HepG2 (cell line): ENCODE measurements around the gene PLIN5. TPM values are rescaled to one million over a fixed set of nuclear protein-coding genes. Genes with fewer than 3 reads are reported as not detected.

ENCODE experiments used
- ATF3 ChIP-seq: sonication (generic); formaldehyde crosslinking; IDR thresholded peaks from 2 replicates; pipeline ENCODE4 v1.4.0; 2020; ENCODE audit warnings: missing genetic modification reagents
- DRAP1 ChIP-seq: IDR thresholded peaks from 2 replicates; pipeline ENCODE4 v1.6.1; 2016; ENCODE audit warnings: missing genetic modification reagents, missing compliant biosample characterization
- HNRNPK ChIP-seq: fragments of 200-400 bp; formaldehyde crosslinking; IDR thresholded peaks from 2 replicates; pipeline ENCODE4 v1.6.1; 2018; ENCODE audit warnings: low read length, low read depth, moderate library complexity, mild to moderate bottlenecking; ENCODE audit not compliant: poor library complexity, severe bottlenecking
- PPARG ChIP-seq: conservative IDR thresholded peaks from 2 replicates; pipeline ENCODE4 v1.6.1; 2016; ENCODE audit warnings: missing biosample characterization, missing genetic modification reagents
- SNAPC4 ChIP-seq: sonication (generic); formaldehyde crosslinking; IDR thresholded peaks from 2 replicates; pipeline ENCODE4 v1.4.0; 2020; ENCODE audit warnings: mild to moderate bottlenecking, missing genetic modification reagents
- TCF7L2 ChIP-seq: IDR thresholded peaks from 2 replicates; pipeline ENCODE4 v1.6.1; 2011; ENCODE audit warnings: mild to moderate bottlenecking, low read depth, low read length, moderate library complexity
- ZNF275 ChIP-seq: sonication (generic); formaldehyde crosslinking; IDR thresholded peaks from 2 replicates; pipeline ENCODE4 v1.8.0; 2022; ENCODE audit warnings: missing genetic modification reagents, mild to moderate bottlenecking, inconsistent platforms, borderline replicate concordance
- ZNF501 ChIP-seq: sonication (generic); formaldehyde crosslinking; IDR thresholded peaks from 2 replicates; pipeline ENCODE4 v1.5.1; 2020; ENCODE audit warnings: mild to moderate bottlenecking, moderate library complexity, missing genetic modification reagents
- ZNF543 ChIP-seq: sonication (generic); formaldehyde crosslinking; IDR thresholded peaks from 2 replicates; pipeline ENCODE4 v1.4.0; 2020; ENCODE audit warnings: mild to moderate bottlenecking, missing genetic modification reagents
- ZNF75D ChIP-seq: sonication (generic); formaldehyde crosslinking; IDR thresholded peaks from 2 replicates; pipeline ENCODE4 v1.8.1; 2023; ENCODE audit warnings: missing genetic modification reagents, mild to moderate bottlenecking, borderline replicate concordance
- ZNF768 ChIP-seq: sonication (generic); formaldehyde crosslinking; IDR thresholded peaks from 2 replicates; pipeline ENCODE4 v1.4.0; 2020; ENCODE audit warnings: missing genetic modification reagents
- ZSCAN9 ChIP-seq: IDR thresholded peaks from 2 replicates; pipeline ENCODE4 v1.6.1; 2016; ENCODE audit warnings: borderline replicate concordance
- ZUFSP ChIP-seq: sonication (generic); formaldehyde crosslinking; IDR thresholded peaks from 2 replicates; pipeline ENCODE4 v1.9.0; 2021; ENCODE audit warnings: missing genetic modification reagents, mild to moderate bottlenecking, borderline replicate concordance
- polyA plus RNA-seq, 8 experiments: library from polyadenylated mRNA; depleted of rRNA in 3 of 8; stranded (reverse) in 7 of 8; unstranded in 1 of 8; fragments of >200 nt; fragmentation: Illumina TruSeq in 4 of 8; extraction: Trizol in 4 of 8; gene quantifications; 2 replicates each; pipeline versions ENCODE4 v1.2.1 to v1.2.3, GENCODE V29; 2011 to 2016; ENCODE audit warnings: low read depth in 4 of 8, missing spikeins in 1 of 8, mixed read lengths in 1 of 8; ENCODE audit not compliant: insufficient read depth in 1 of 8
- total RNA-seq, 5 experiments: library from RNA; depleted of rRNA; stranded (reverse); fragments of >200 nt; fragmentation: Illumina TruSeq; extraction: Trizol; gene quantifications; 2 replicates each; pipeline ENCODE4 v1.2.3, GENCODE V29; 2016; ENCODE audit warnings: low read depth in 1 of 5
- TF ChIP-seq, protein P1 (sequence below): sonication (generic); formaldehyde crosslinking; IDR thresholded peaks from 2 replicates; pipeline ENCODE4 v1.9.0; 2022; ENCODE audit warnings: missing genetic modification reagents, mild to moderate bottlenecking, borderline replicate concordance
- TF ChIP-seq, protein P2 (sequence below): conservative IDR thresholded peaks from 2 replicates; pipeline ENCODE4 v1.6.1; 2018; ENCODE audit warnings: missing genetic modification reagents

PLIN5 gene
- total and polyA plus RNA-seq, 2 of the 13 experiments (the other 11 are each of a cell fraction or from before 2014, with no cell fraction given), result 1.8 to 4.8 TPM

GRCh38 chr19:4539693-4540581 lies 4.9 kb upstream of the PLIN5 start, which contains the start of gene LRG1 (continued):
- TF ChIP-seq, protein P1, sequence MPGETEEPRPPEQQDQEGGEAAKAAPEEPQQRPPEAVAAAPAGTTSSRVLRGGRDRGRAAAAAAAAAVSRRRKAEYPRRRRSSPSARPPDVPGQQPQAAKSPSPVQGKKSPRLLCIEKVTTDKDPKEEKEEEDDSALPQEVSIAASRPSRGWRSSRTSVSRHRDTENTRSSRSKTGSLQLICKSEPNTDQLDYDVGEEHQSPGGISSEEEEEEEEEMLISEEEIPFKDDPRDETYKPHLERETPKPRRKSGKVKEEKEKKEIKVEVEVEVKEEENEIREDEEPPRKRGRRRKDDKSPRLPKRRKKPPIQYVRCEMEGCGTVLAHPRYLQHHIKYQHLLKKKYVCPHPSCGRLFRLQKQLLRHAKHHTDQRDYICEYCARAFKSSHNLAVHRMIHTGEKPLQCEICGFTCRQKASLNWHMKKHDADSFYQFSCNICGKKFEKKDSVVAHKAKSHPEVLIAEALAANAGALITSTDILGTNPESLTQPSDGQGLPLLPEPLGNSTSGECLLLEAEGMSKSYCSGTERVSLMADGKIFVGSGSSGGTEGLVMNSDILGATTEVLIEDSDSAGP (CRISPR knock-in tag), result no peak; the same call in 1 of the 2 replicates
- TF ChIP-seq ZNF275 (CRISPR knock-in tag) (no peak; the same call in 1 of the 2 replicates), TCF7L2 (no peak), SNAPC4 (CRISPR knock-in tag) (no peak), HNRNPK (no peak), ZUFSP (CRISPR knock-in tag) (no peak), PPARG (no peak; the same call in none of the 2 replicates), ZNF75D (CRISPR knock-in tag) (no peak), DRAP1 (CRISPR knock-in tag) (peak; percentile 100), ZSCAN9 (peak; percentile 55), ATF3 (no peak), ZNF543 (CRISPR knock-in tag) (no peak), ZNF768 (CRISPR knock-in tag) (no peak), ZNF501 (CRISPR knock-in tag) (0 out of 2 replicates have a peak, but pooled peaks have one; percentile 24)
- TF ChIP-seq, protein P2, sequence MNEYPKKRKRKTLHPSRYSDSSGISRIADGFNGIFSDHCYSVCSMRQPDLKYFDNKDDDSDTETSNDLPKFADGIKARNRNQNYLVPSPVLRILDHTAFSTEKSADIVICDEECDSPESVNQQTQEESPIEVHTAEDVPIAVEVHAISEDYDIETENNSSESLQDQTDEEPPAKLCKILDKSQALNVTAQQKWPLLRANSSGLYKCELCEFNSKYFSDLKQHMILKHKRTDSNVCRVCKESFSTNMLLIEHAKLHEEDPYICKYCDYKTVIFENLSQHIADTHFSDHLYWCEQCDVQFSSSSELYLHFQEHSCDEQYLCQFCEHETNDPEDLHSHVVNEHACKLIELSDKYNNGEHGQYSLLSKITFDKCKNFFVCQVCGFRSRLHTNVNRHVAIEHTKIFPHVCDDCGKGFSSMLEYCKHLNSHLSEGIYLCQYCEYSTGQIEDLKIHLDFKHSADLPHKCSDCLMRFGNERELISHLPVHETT (CRISPR knock-in tag), result no peak
